GM12864 (cell line): Measurements from ENCODE around the gene TEX11.
"Not testable (repeated sequence)": the region's sequence is repeated elsewhere in the genome, so short reads cannot be mapped to it uniquely, and the experiment has no call there.

Source experiments
- DNase-seq: peaks from one replicate; pipeline ENCODE4 v3.0.0-alpha.2; 2011; ENCODE audit warnings: low read depth
- H3K4me3 ChIP-seq: 2 replicates; pipeline ENCODE4 v1.5.1; 2011; ENCODE audit warnings: mild to moderate bottlenecking, low read depth, low read length, control low read depth
- CTCF ChIP-seq: IDR thresholded peaks from 2 replicates; pipeline ENCODE4 v1.5.1; 2011; ENCODE audit warnings: low read depth, mild to moderate bottlenecking, moderate library complexity, low read length, control low read depth, inconsistent platforms; ENCODE audit errors: missing control alignments

TEX11 gene

GRCh38 chrX:70527610-70528345 is 380.7 kb downstream of the TEX11 start:
- H3K4me3 ChIP-seq = no peak overlapping the region
- no peak for TF ChIP-seq CTCF
- DNase-seq = no peak

- H3K4me3 ChIP-seq = no peak overlapping the region
- no peak for TF ChIP-seq CTCF
- DNase-seq = no peak
Measured at GRCh38 chrX:70527053-70527452, 381.5 kb downstream of the TEX11 start.

- no peak for TF ChIP-seq CTCF
- DNase-seq = no peak
- H3K4me3 ChIP-seq = no peak overlapping the region
Measured at GRCh38 chrX:70525733-70526132, 382.8 kb downstream of the TEX11 start.

GRCh38 chrX:70515692-70516091 is 392.8 kb downstream of the TEX11 start:
- DNase-seq, H3K4me3 ChIP-seq: not testable (repeated sequence)

GRCh38 chrX:70515270-70515669 is 393.2 kb downstream of the TEX11 start:
- DNase-seq, H3K4me3 ChIP-seq: not testable (repeated sequence)

- TF ChIP-seq CTCF = no peak
- H3K4me3 ChIP-seq = no peak overlapping the region
- DNase-seq = no peak
Measured at GRCh38 chrX:70509078-70509477, 399.4 kb downstream of the TEX11 start.

- no peak overlapping the region for H3K4me3 ChIP-seq
- no peak for TF ChIP-seq CTCF
- DNase-seq = no peak
Measured at GRCh38 chrX:70508296-70508911, 400.1 kb downstream of the TEX11 start.

- no peak for DNase-seq
- no peak for TF ChIP-seq CTCF
- no peak overlapping the region for H3K4me3 ChIP-seq
Measured at GRCh38 chrX:70505451-70505841, 403.1 kb downstream of the TEX11 start.
